Spleen (tissue), 11 donors: Measurements from ENCODE around the gene NKAIN4. TPM values are rescaled to one million over a fixed set of nuclear protein-coding genes. Genes with fewer than 3 reads are reported as not detected.

ENCODE experiments used
- DNase-seq: peaks from one replicate; pipeline ENCODE4 v3.0.0-alpha.2; 2020
- H3K27ac ChIP-seq, 8 donors: fragments of 200-600 bp; sonication (generic) in 7 of 8; 1 replicate in 4 of 8; 2 replicates in 4 of 8; pipeline versions ENCODE4 v1.5.0 to v1.8.0; 2016 to 2021; ENCODE audit warnings: inconsistent platforms in 4 of 8, mild to moderate bottlenecking in 4 of 8, moderate library complexity in 1 of 8
- H3K27me3 ChIP-seq, 7 donors: fragments of 200-600 bp; sonication (generic) in 6 of 7; replicated peaks in 1 of 7; 1 replicate in 4 of 7; 2 replicates in 3 of 7; pipeline versions ENCODE4 v1.5.0 to v1.8.0; 2016 to 2021; ENCODE audit warnings: inconsistent platforms in 3 of 7, mild to moderate bottlenecking in 1 of 7
- H3K36me3 ChIP-seq, 6 donors: fragments of 200-600 bp; sonication (generic) in 5 of 6; 1 replicate in 4 of 6; 2 replicates in 2 of 6; pipeline versions ENCODE4 v1.5.0 to v1.8.0; 2016 to 2021; ENCODE audit warnings: inconsistent platforms in 2 of 6
- H3K4me1 ChIP-seq, 6 donors: fragments of 200-600 bp; sonication (generic) in 5 of 6; 1 replicate in 3 of 6; 2 replicates in 3 of 6; pipeline versions ENCODE4 v1.5.0 to v1.8.0; 2016 to 2021; ENCODE audit warnings: inconsistent platforms in 3 of 6
- H3K4me3 ChIP-seq, 8 donors: fragments of 200-600 bp; sonication (generic) in 7 of 8; 1 replicate in 4 of 8; 2 replicates in 4 of 8; pipeline versions ENCODE4 v1.5.0 to v1.8.0; 2016 to 2021; ENCODE audit warnings: inconsistent platforms in 4 of 8, mild to moderate bottlenecking in 4 of 8, moderate library complexity in 2 of 8
- H3K9me3 ChIP-seq, 8 donors: fragments of 200-600 bp; sonication (generic) in 7 of 8; 1 replicate in 4 of 8; 2 replicates in 4 of 8; pipeline versions ENCODE4 v1.5.0 to v1.8.0; 2016 to 2021; ENCODE audit warnings: inconsistent platforms in 4 of 8
- POLR2A ChIP-seq, 3 donors: fragments of 450-650 bp; IDR thresholded peaks; one replicate each; pipeline ENCODE4 v1.5.1; 2017; ENCODE audit warnings: antibody characterized with exemption in 3 of 3, mild to moderate bottlenecking in 1 of 3
- POLR2AphosphoS5 ChIP-seq, 3 donors: sonication (generic); formaldehyde crosslinking; IDR thresholded peaks; one replicate each; pipeline ENCODE4 v1.5.1; 2017; ENCODE audit warnings: antibody characterized with exemption in 3 of 3
- WGBS, 5 donors: extraction: QIAGEN DNeasy Blood & Tissue Kit in 3 of 5; methylation state at CpG; one replicate each; pipeline versions ENCODE4 v1.1.5 to v1.1.7; 2013 to 2018; 5-methylcytosine and 5-hydroxymethylcytosine counted together
- intact Hi-C: fragments of 100-400 bp; cut with DNase I; formaldehyde crosslinking; loops from one replicate; pipeline ENCODE4 v1.15.0; 2023; ENCODE audit warnings: low total_unique reads
- polyA plus RNA-seq, 3 donors: library from polyadenylated mRNA; stranded (reverse); fragments of 200-250 nt; gene quantifications; one replicate each; pipeline ENCODE4 v1.2.1, GENCODE V29; 2013
- total RNA-seq, 7 donors: library from RNA; depleted of rRNA in 3 of 7; stranded (reverse); fragments of >200 nt in 3 of 7; fragmentation: NEBNext Ultra II Directional in 4 of 7; extraction: Animal tissue kit (Norgen Biotek cat#: 25700) in 4 of 7; gene quantifications; one replicate each; pipeline versions ENCODE4 v1.1.0 to v1.2.1, GENCODE V29; 2016 to 2021
- TF ChIP-seq, protein P1 (sequence below), 11 experiments: fragments of 200-600 bp in 7 of 11; fragments of 450-650 bp in 4 of 11; sonication (generic) in 4 of 11; IDR thresholded peaks in 8 of 11; conservative IDR thresholded peaks in 3 of 11; 1 replicate in 7 of 11; 2 replicates in 4 of 11; pipeline versions ENCODE4 v1.4.0 to v1.8.0; 2016 to 2021; ENCODE audit warnings: antibody characterized with exemption in 11 of 11, inconsistent platforms in 4 of 11, mild to moderate bottlenecking in 1 of 11
- donor health status: healthy with polysubstance abuse.
- donor health status: DM: no; HTN: no; CAD: no; lungs with moderate emphysema.
- donor health status: DM: no; HTN: no; CAD: no.
- donor health status: Bipolar disorder and iron deficiency.
- donor health status: healthy.
- donor health status: DM: no; HTN: no; CAD: no.
- donor health status: DM: yes; HTN: yes; CAD: no.

Gene NKAIN4
- total and polyA plus RNA-seq, 10 donors, result 0.09 TPM; not detected in 9

DNA sequence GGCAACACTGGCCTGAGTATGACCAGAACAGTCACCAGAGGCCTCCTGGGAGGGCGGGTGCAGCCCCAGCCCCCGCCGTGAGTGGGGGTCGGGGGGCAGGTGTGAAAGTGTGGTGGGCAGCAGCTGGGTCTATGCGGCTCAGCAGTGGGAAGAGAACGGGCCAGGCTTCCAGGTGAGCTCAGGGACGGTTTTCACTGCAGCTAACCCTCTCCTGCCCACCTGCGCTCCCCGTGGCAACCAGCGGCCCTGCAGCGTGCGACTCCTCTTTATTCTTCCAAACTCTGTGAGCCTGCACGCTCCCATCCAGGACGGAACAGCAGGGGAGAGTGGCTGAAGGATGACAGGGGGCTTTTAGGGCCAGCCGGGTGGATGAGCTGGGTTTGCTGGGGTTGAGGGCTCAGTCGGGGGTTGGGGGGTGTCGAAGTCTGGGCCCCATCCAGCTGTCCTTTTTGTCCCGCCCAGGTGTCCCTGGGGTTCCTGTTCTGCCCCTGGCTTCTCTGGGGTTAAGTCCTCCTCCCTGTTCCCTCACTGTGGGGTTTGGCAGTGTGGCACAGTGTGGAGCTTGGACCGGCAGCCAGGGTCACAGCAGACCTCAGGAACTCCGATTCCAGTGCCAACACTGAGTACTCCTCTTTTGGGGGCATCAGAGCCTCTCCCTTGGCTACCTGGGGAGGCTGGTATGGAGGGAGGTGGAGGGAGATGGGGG lies 19.4 kb downstream of the NKAIN4 start:
- no peaks in the 10 kb centered on the region for H3K36me3 ChIP-seq
- no peak overlapping the region for H3K27ac ChIP-seq
- WGBS, 5 donors, result 23 to 38% (median 26%) methylated on average over 13 to 20 of the region's 20 CpGs
- H3K9me3 ChIP-seq, result no peaks in the 10 kb centered on the region
- peaks cover 0 to 44% (median 19%) of the 10 kb centered on the region in 6 donors for H3K4me1 ChIP-seq
- TF ChIP-seq POLR2A (IDR thresholded peaks at IDR 0.05), result no peak
- TF ChIP-seq, protein P1, sequence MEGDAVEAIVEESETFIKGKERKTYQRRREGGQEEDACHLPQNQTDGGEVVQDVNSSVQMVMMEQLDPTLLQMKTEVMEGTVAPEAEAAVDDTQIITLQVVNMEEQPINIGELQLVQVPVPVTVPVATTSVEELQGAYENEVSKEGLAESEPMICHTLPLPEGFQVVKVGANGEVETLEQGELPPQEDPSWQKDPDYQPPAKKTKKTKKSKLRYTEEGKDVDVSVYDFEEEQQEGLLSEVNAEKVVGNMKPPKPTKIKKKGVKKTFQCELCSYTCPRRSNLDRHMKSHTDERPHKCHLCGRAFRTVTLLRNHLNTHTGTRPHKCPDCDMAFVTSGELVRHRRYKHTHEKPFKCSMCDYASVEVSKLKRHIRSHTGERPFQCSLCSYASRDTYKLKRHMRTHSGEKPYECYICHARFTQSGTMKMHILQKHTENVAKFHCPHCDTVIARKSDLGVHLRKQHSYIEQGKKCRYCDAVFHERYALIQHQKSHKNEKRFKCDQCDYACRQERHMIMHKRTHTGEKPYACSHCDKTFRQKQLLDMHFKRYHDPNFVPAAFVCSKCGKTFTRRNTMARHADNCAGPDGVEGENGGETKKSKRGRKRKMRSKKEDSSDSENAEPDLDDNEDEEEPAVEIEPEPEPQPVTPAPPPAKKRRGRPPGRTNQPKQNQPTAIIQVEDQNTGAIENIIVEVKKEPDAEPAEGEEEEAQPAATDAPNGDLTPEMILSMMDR (IDR thresholded peaks at IDR 0.05 in 8 of 11, conservative IDR thresholded peaks at IDR 0.05 in 3 of 11), result peak in 1 of 11 experiments; percentile 6
- DNase-seq, result no peak
- intact Hi-C loops, result no loop called here
- H3K27me3 ChIP-seq, result peaks cover 0 to 80% (median 42%) of the 10 kb centered on the region in 7 donors
- no peak overlapping the region for H3K4me3 ChIP-seq

DNA sequence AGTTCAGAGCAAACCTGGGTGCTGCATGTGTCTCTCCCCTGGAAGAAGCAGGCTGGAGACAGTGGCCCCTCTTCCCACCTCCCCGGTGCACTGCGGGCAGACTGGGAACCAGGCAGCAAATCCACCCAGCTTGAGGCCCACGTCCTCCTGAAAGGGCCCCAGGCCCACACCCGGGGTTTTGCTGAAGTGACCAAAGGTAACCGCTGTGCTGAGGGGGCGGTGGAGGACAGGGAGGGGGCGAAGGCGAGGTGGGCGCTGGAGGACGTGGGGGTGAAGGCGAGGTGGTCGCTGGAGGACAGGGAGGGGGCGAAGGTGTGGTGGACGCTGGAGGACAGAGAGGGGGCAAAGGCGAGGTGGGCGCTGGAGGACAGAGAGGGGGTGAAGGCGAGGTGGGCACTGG lies 20.3 kb downstream of the NKAIN4 start:
- TF ChIP-seq POLR2AphosphoS5 (IDR thresholded peaks at IDR 0.05) (no peak), POLR2A (IDR thresholded peaks at IDR 0.05) (no peak)
- TF ChIP-seq, protein P1 (IDR thresholded peaks at IDR 0.05 in 8 of 11, conservative IDR thresholded peaks at IDR 0.05 in 3 of 11), result no peak
- 84 to 91% (median 86%) methylated on average over 16 to 17 of the region's 17 CpGs for WGBS, 5 donors
- Histone ChIP-seq H3K27me3 (peaks cover 0 to 89% (median 49%) of the 10 kb centered on the region in 7 donors), H3K27ac (no peak overlapping the region), H3K36me3 (no peaks in the 10 kb centered on the region), H3K9me3 (no peaks in the 10 kb centered on the region), H3K4me3 (no peak overlapping the region), H3K4me1 (peaks cover 0 to 35% (median 14%) of the 10 kb centered on the region in 6 donors)
- intact Hi-C loops, result no loop called here
- DNase-seq, result no peak

DNA sequence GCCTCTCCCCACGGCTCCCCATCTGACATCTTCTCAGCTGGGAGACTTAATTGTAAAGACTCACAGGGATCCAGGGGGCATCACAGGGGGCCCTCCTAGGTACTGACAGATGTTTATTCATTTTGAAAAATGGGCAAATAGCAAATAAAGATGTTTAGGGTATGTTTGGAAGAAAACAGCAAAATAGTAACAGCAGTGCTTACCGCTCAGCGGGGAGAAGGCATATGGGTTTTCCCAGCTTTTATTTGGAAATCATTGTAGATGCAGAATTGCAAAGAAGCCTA lies 21.3 kb downstream of the NKAIN4 start:
- 65 to 90% (median 84%) methylated on average over 2 to 3 of the region's 3 CpGs for WGBS, 5 donors
- Histone ChIP-seq H3K36me3 (no peaks in the 10 kb centered on the region), H3K4me3 (no peak overlapping the region), H3K4me1 (peaks cover 0 to 27% (median 10%) of the 10 kb centered on the region in 6 donors), H3K9me3 (no peaks in the 10 kb centered on the region), H3K27me3 (peaks cover 0 to 96% (median 56%) of the 10 kb centered on the region in 7 donors), H3K27ac (no peak overlapping the region)
- TF ChIP-seq POLR2AphosphoS5 (IDR thresholded peaks at IDR 0.05), result no peak
- no peak for TF ChIP-seq POLR2A (IDR thresholded peaks at IDR 0.05)
- TF ChIP-seq, protein P1 (IDR thresholded peaks at IDR 0.05 in 8 of 11, conservative IDR thresholded peaks at IDR 0.05 in 3 of 11), result no peak
- no peak for DNase-seq
- intact Hi-C loops, result no loop called here

DNA sequence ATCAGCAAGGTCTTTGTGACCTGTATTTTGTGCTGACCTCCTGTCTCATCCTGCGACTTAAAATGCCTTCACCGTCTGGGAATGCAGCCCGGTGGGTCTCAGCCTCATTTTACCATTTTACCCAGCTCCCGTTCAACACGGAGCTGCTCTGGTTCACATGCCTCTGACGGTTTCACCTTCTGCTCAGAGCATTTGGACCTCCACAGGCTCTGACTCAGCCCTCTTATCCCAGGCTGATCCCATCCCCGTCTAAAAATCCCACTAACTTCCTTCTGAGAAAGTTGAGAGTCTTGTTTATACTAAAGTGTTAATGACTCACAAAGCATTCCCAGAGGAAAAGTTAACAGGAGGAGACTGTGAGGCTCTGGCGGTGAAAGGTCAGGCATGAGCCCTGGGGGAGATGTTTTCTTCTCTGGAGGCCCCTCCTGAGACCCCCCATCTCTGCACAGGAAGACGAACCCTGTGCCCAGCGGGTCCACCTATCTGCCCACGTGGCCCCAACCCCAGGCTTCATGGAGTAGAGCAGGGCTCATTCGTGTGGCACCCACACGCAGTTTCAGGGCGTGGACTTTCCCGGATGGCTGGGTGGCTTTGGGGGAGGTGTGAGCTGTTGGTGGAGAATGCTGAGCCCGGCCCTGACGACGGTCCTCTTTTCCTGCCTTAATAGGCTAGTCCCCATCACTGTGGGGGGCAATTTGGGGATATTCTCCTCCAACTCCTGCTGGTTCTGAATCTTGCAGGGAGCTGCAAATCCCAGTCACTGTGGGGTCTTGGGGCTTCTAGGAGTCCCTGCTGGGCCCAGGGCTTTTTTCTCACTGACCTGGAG lies 21.8 kb downstream of the NKAIN4 start:
- no peaks in the 10 kb centered on the region for H3K36me3 ChIP-seq
- peaks cover 0 to 21% (median 7%) of the 10 kb centered on the region in 6 donors for H3K4me1 ChIP-seq
- intact Hi-C loops, result no loop called here
- H3K4me3 ChIP-seq, result no peak overlapping the region
- TF ChIP-seq POLR2AphosphoS5 (IDR thresholded peaks at IDR 0.05), result no peak
- TF ChIP-seq POLR2A (IDR thresholded peaks at IDR 0.05), result no peak
- TF ChIP-seq, protein P1 (IDR thresholded peaks at IDR 0.05 in 8 of 11, conservative IDR thresholded peaks at IDR 0.05 in 3 of 11), result no peak
- no peaks in the 10 kb centered on the region for H3K9me3 ChIP-seq
- WGBS, 5 donors, result 54 to 67% (median 59%) methylated on average over 10 to 18 of the region's 18 CpGs
- no peak overlapping the region for H3K27ac ChIP-seq
- DNase-seq, result no peak
- peaks cover 0 to 91% (median 56%) of the 10 kb centered on the region in 7 donors for H3K27me3 ChIP-seq
